Measurements from ENCODE around the gene C6orf62.
"Not testable (repeated sequence)": the region's sequence is repeated elsewhere in the genome, so short reads cannot be mapped to it uniquely, and the experiment has no call there.

C6orf62 gene

GRCh38 chr6:24672620-24673182, 46.3 kb downstream of the C6orf62 start:
- no peak for DNase-seq (ENCODE audit: low read depth)
- H3K4me3 ChIP-seq (ENCODE audit: low read depth, low read length), result no peak overlapping the region
- no peak for TF ChIP-seq CTCF (conservative IDR thresholded peaks at IDR 0.05; ENCODE audit: low read depth, low read length)

GRCh38 chr6:24671077-24671476, 47.9 kb downstream of the C6orf62 start:
- not testable (repeated sequence) for DNase-seq (ENCODE audit: low read depth); H3K4me3 ChIP-seq (ENCODE audit: low read depth, low read length)

GRCh38 chr6:24670492-24670891, 48.5 kb downstream of the C6orf62 start:
- DNase-seq (ENCODE audit: low read depth), result not testable (repeated sequence)

GRCh38 chr6:24668997-24669361, 50.0 kb downstream of the C6orf62 start:
- TF ChIP-seq CTCF (conservative IDR thresholded peaks at IDR 0.05; ENCODE audit: low read depth, low read length), result no peak
- DNase-seq (ENCODE audit: low read depth), result no peak
- no peak overlapping the region for H3K4me3 ChIP-seq (ENCODE audit: low read depth, low read length)

More at GRCh38 chr6:24670492-24670891, 48.5 kb downstream of the C6orf62 start:
- H3K4me3 ChIP-seq (ENCODE audit: low read depth, low read length), result not testable (repeated sequence)

GRCh38 chr6:24668066-24668996, 50.6 kb downstream of the C6orf62 start:
- DNase-seq (ENCODE audit: low read depth); H3K4me3 ChIP-seq (ENCODE audit: low read depth, low read length): not testable (repeated sequence)

- TF ChIP-seq CTCF (conservative IDR thresholded peaks at IDR 0.05; ENCODE audit: low read depth, low read length), result no peak
- H3K4me3 ChIP-seq (ENCODE audit: low read depth, low read length), result peak overlapping the region; percentile 100
- DNase-seq (ENCODE audit: low read depth), result peak; percentile 72
Measured at GRCh38 chr6:24667378-24667803, 51.6 kb downstream of the C6orf62 start.

GRCh38 chr6:24666641-24667377, 52.1 kb downstream of the C6orf62 start, which contains the start of the genes ACOT13 and TDP2:
Gene ACOT13 (plus strand): TSS chr6:24667077. CDS start chr6:24667264, 187 bp downstream.
Gene TDP2 (minus strand): TSS chr6:24666899. CDS start chr6:24666862, 37 bp downstream.
- H3K4me3 ChIP-seq (ENCODE audit: low read depth, low read length), result peak within 1 kb of the TSS; percentile 100
- peak; percentile 58 for TF ChIP-seq CTCF (conservative IDR thresholded peaks at IDR 0.05; ENCODE audit: low read depth, low read length)
- peak; percentile 98 for DNase-seq (ENCODE audit: low read depth)

- peak overlapping the region; percentile 100 for H3K4me3 ChIP-seq (ENCODE audit: low read depth, low read length)
- no peak for TF ChIP-seq CTCF (conservative IDR thresholded peaks at IDR 0.05; ENCODE audit: low read depth, low read length)
- peak; percentile 56 for DNase-seq (ENCODE audit: low read depth)
Measured at GRCh38 chr6:24666097-24666640, 52.8 kb downstream of the C6orf62 start.
